Activated CD8-positive, alpha-beta memory T cell treated with anti-CD3 and anti-CD28 coated beads, Interleukin-2, amount 50 U/mL, for 1 hour (primary cell): Measurements from ENCODE around the gene CALML3.

Experiments used
- DNase-seq: peaks from one replicate; pipeline ENCODE4 v3.0.0-alpha.2; 2020; ENCODE audit errors: extremely low read depth

CALML3 gene

DNA sequence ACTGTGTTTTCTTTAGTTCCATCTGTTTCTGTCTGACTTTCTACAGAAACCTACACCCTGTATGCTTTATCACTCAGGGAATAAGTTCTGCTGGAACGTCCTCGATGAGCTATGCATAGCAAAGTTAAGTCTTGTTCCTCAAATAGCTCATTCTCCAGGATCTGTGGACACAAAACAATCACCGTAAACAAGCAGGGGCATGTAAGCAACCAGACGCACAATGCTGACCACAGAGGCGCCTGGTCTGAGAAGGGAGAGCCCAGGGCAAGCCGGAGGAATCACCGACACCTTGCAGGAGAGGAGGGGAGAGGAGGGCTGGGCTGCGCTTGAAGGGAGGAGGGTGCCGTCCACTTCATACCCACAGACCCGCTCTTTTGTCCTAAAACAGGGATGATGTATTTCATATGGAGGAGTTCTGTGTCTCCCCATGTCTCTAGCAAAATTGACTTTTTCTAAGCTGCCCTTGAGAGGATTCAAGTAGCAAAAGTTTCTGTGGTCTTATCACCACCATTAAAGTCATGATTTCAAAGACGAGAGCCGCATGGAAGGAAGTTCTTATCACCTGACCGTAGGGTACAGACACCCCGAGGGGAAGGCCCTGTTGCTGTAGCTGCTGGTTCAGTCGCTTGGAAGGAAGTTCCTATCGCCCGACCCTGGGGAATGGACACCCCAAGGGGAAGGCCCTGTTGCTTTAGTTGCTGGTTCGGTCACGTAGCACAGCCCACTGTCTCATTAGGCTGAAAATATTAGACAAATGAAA is 14.3 kb downstream of the CALML3 start:
- no peak for DNase-seq

DNA sequence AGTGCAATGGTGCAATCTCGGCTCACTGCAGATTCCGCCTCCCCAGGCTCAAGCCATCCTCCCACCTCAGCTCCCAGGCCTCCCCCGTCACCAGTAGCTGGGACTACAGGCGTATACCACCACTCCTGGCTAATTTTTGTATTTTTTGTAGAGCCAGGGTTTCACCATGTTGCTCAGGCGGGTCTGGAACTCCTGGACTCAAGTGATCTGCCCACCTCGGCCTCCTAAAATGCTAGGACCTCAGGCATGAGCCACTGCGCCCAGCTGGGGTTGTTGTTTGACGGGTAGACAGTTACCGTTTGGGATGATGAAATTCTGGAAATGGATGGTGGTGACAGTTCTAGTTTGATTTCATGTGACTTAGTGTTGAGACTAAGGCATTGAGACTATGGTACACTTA is 15.3 kb downstream of the CALML3 start:
- DNase-seq, result no peak

DNA sequence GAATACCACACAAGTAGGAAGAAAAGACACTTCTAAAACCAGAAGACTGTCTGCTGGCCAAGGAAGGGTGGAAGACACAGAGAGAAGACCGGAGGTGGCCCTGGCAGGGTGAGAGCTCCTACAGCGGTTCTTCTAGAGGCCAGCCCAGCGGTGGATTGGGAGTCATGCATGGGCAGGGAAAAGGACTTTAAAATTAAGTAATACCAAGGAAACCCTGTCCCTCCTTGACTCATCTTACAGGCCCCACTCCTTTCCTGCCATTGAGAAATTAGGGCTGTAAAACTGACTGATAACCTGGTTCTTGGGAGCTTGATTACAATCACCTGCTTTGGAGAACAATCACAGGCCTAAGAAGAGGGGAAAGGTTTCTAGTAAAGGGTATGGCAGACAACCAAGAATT is 16.1 kb downstream of the CALML3 start:
- DNase-seq, result no peak

- DNase-seq, result no peak
Observed at GRCh38 chr10:5542100-5542499, 17.3 kb downstream of the CALML3 start.

DNA sequence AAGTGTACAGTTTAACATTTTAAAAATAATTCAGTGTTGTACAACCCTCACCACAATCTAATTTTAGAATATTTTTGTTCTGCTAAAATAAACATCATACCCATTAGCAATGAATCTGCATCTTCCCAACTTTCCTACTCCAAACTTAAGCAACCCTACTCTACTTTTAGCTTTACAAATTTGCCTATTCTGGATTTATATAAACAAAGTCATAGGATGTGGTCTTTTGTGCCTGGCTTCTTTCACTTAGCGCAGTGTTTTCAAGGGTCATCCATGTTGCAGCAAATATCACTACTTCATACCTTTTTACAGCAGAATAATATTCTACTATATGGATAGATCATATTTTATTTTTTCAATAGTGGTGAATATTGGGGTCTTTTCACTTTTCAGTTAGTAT is 18.9 kb downstream of the CALML3 start:
- no peak for DNase-seq

DNA sequence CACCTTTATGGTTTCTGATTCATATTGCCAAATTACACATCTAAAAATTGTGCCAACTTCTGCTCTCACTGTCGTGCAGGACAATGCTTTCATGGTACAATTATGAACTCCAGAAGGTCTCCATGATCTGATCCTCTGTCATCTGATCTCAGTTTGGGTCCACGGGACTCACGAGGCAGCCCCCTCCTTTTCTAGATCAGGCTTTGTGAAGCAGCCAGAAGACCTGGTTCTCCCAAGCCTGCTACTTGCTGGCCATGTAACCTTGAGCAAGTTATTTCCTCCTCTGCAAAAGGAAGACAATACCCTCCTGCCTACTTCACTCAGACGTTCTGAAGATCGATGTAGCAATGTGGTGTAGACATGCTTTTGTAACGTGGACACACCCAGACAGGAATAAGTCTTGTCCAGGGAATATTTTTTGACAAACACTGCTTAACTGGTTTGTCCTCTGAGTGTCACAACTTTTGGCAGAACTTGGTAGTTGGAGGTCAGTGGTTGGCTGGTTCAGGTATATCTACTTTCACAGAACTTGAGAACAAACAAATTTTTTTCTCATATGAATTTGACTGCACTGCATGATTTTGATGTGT is 19.6 kb downstream of the CALML3 start:
- DNase-seq, result no peak

GRCh38 chr10:5545011-5545410 is 20.2 kb downstream of the CALML3 start:
- no peak for DNase-seq

- DNase-seq, result no peak
Observed at GRCh38 chr10:5545426-5545777, 20.6 kb downstream of the CALML3 start.

GRCh38 chr10:5545778-5546710 is 21.3 kb downstream of the CALML3 start:
- no peak for DNase-seq

DNA sequence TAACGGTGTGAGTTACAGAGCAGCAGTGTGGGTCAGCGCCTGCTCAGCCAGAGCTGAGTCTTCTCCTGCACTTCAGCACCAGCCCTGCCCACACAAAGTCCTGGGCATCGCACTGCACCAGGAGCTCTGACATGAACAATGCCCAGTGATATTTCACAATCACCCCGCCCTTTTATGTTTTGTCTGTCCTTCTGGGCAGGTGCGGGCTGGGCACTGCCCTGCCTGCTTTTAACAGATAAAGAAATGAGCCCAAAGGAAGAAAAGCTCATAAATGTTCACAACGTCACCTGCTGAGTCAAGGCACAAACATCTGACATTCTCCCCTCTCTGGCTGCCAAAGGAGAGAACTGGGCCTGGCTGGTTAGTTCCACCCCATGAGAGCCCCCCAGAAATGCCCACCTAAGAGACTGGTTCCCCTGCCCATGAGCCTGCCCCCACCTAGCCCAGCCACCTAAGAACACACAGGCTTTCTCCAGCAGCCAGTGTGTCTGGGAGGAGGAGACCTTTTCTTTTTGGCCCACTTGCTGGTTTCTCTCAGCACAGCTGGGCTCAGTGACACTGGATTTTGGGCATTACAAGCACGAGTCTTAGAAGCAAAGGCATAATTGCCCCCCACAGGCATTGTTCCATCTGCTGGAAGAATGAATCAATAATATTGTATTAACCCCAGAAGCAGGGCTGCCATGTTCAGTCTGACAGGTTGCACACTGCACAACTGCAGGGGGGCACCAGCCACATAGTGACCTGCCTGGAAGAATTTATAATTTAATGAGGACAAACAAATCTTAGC is 22.3 kb downstream of the CALML3 start:
- DNase-seq, result no peak

- DNase-seq, result no peak
Observed at GRCh38 chr10:5547681-5547930, 22.8 kb downstream of the CALML3 start.

GRCh38 chr10:5547931-5548660 is 23.3 kb downstream of the CALML3 start:
- DNase-seq, result no peak

DNA sequence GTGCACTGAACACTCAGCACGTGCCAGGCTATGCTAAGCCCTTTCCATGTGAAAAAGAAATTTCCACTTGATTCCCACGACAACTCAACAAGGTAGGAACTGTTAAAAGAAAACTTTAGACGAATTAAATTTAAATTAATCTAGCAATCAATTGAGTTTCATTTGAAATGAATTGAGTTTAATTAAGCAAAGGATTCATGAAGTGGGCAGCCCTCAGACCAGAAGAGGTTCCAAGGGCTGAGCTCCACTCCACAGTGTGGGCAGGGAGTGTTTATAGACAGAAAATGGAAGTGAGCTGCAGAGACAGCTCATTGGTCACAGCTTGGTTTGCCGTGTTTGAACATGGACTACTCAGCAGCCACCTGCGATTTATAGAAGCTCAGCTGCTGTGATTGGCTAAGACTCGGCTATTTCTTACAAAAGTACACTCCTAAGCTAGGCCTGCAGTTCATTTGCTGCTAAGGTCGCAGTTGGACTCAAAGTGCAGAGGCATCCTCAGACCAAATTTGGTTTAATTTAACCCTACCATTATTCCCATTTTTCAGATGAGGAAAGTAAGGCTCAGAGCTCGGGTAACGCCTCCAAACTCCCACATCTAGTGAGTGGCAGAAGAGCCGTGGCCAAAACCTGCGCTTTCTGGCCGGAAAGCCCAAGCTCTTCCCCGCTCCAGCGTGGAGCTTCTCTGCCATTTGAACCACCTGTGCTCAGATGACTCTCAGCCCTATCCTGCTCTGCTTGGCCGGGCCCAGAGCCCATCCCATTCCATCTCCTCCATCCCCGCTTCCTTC is 24.9 kb downstream of the CALML3 start:
- no peak for DNase-seq

DNA sequence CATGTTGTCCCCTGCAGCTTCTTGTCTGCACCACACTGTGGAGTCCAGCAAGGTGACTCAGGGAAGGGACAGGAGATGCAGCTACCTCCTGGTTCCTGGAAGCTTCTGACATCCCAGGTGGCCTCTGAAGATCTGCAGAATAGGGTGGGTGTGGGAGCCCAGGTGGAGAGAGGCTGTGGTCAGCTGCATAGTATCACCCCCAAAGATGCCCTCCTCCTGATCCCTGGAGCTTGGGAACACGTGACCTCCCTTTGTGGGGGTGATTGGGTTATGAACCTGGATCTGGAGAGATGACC is 25.4 kb downstream of the CALML3 start:
- no peak for DNase-seq

DNA sequence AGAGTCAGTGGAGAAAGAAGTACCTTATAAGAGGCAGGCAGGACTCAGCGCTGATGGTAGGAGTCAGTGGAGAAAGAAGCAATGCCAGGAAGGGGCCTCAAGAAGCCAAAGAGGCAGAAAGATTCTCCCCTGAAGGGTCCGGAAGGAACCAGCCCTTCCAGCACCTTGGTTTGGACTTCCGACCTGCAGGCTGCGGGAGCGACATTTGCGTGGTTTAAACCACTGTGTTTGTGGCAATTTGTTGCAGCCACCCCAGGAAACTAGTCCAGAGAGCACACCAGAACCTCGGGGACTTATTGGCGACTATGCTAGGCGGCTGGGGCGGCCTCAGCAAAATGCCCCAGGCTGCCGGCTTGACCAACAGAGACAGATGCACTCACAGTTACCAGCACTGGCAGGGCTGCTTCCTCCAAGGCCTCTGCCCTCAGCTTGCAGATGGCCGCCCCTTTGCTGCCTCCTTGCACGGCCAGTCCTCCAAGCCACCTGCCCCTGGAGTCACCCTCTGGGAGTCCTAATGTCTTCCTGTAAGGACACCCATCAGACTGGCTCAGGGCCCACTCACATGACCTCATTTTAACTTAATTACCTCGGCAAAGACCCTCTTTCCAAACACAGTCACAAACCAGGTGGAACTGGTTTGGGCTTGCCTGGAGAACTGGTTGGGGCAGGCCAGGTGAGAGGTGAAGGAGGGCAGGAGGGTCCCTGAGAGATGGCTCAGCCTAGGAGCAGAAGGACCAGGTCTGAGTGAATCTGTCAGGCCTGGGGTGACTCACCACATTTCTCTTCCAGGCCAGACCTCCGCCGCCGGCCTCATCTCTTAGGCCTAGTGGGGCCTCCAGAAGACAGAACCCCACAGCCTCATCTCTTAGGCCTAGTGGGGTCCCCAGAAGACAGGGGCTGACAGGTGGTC is 26.1 kb downstream of the CALML3 start:
- DNase-seq, result no peak

- no peak for DNase-seq
Observed at GRCh38 chr10:5551531-5552375, 27.0 kb downstream of the CALML3 start.

GRCh38 chr10:5552376-5553321 is 27.9 kb downstream of the CALML3 start:
- no peak for DNase-seq
